Measurements from ENCODE around the gene CEP112. TPM values are rescaled to one million over a fixed set of nuclear protein-coding genes. Genes with fewer than 3 reads are reported as not detected.

Gene CEP112
- polyA plus RNA-seq, 1 experiment, result 5.7 TPM

DNA sequence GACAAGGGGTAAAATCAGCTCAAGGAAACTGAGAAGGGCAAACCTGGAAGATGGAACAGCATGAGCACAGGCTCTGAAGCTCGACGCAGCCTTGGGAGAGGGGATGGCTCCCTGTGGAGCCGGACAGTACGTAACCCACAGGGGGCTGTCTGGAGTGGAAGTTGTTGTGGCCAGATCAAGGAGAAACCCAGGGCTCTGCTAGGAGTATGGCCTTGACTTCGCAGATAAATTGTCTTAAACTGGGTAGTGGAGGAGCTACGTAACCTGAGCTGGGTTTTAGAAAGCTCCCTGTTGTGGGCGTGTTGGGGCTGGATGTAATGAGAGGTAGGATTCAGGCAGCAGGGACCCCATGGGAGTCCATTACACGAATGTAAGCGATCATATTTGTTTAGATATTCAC is 605.0 kb downstream of the CEP112 start:
- DNase-seq (ENCODE audit: low read depth, low spot score), result no peak
- TF ChIP-seq, protein P1, sequence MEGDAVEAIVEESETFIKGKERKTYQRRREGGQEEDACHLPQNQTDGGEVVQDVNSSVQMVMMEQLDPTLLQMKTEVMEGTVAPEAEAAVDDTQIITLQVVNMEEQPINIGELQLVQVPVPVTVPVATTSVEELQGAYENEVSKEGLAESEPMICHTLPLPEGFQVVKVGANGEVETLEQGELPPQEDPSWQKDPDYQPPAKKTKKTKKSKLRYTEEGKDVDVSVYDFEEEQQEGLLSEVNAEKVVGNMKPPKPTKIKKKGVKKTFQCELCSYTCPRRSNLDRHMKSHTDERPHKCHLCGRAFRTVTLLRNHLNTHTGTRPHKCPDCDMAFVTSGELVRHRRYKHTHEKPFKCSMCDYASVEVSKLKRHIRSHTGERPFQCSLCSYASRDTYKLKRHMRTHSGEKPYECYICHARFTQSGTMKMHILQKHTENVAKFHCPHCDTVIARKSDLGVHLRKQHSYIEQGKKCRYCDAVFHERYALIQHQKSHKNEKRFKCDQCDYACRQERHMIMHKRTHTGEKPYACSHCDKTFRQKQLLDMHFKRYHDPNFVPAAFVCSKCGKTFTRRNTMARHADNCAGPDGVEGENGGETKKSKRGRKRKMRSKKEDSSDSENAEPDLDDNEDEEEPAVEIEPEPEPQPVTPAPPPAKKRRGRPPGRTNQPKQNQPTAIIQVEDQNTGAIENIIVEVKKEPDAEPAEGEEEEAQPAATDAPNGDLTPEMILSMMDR (IDR thresholded peaks at IDR 0.05; ENCODE audit: low read depth, low read length), result no peak
- CTCF ChIA-PET, result no interaction called here
- H3K27me3 ChIP-seq (ENCODE audit: control insufficient read depth, insufficient read depth, low read length), result peaks cover 10% of the 10 kb centered on the region
- no peak overlapping the region for H3K4me3 ChIP-seq (ENCODE audit: low read depth, low read length)
- H3K27ac ChIP-seq (ENCODE audit: low read depth, low read length), result no peak overlapping the region
- POLR2A ChIA-PET, result no interaction called here
- no peaks in the 10 kb centered on the region; the same call in 1 of the 2 replicates for H3K9me3 ChIP-seq (ENCODE audit: control insufficient read depth, insufficient read depth, low read length)

Other genes starting within 250 kb of the CEP112 start
- not detected in 2 replicates for gene APOH, start 37.3 kb upstream of the CEP112 start, polyA plus RNA-seq (2011; rRNA removed)
- 61.6 and 66.8 TPM in 2 replicates for gene PRKCA, start 110.5 kb upstream of the CEP112 start, polyA plus RNA-seq (2011; rRNA removed)

All from AG04450 (cell line).